ENCODE results near the gene TTN. TPM values are rescaled to one million over a fixed set of nuclear protein-coding genes. Genes with fewer than 3 reads are reported as not detected.

TTN gene
- polyA plus RNA-seq, 3 donors, result under 0.01 to 0.12 (median 0.08) TPM

DNA sequence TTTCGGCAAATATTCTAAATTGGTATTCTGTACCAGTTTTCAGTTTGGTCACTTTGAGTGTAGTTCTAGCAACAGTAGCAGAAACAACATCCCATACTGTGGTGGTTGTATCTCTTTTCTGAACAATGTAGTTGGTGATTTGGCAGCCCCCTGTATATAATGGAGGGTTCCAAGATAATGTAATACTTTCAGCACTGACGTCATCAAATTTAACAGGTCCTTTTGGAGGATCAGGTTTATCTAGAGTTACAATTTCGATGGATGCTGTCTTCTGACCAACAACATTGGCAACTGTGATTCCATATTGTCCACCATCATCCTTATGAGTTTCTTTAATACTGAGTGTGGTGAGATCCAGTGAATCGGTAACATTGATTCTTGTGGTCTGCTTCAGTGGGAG lies 239.0 kb downstream of the TTN start:
- Histone ChIP-seq H3K4me1 (ENCODE audit: control insufficient read depth in 1 of 2, insufficient read depth in 2 of 2, low read length in 2 of 2) (no peaks in the 10 kb centered on the region), H3K4me2 (replicated peaks; ENCODE audit: extremely low read depth, low read length, poor library complexity, severe bottlenecking) (no peak overlapping the region), H3K4me3 (replicated peaks in 1 of 3; ENCODE audit: low read depth in 2 of 3, low read length in 3 of 3) (no peak overlapping the region), H3K79me2 (ENCODE audit: insufficient read depth, low read length) (no peaks in the 10 kb centered on the region), H3K36me3 (replicated peaks in 1 of 2; ENCODE audit: control insufficient read depth in 1 of 2, insufficient read depth in 2 of 2, low read length in 2 of 2) (peaks cover 0 to 35% of the 10 kb centered on the region in 2 donors), H2AFZ (ENCODE audit: insufficient read depth, low read depth, low read length, poor library complexity, severe bottlenecking) (no peak overlapping the region), H3K9ac (ENCODE audit: insufficient read depth, low read length, poor library complexity, severe bottlenecking) (no peak overlapping the region), H3K9me3 (replicated peaks in 1 of 2; ENCODE audit: control insufficient read depth in 1 of 2, insufficient read depth in 1 of 2, low read length in 2 of 2) (peaks cover 14 to 23% of the 10 kb centered on the region in 2 donors), H3K27ac (ENCODE audit: low read depth in 1 of 2, low read length in 2 of 2) (no peak overlapping the region), H3K27me3 (ENCODE audit: control insufficient read depth in 2 of 2, insufficient read depth in 2 of 2, low read length in 2 of 2) (no peaks in the 10 kb centered on the region), H4K20me1 (ENCODE audit: insufficient read depth, low read length) (no peaks in the 10 kb centered on the region)
- no peaks in the 10 kb centered on the region for H3K27me3 Mint-ChIP-seq (ENCODE audit: low read depth in 3 of 3)
- H3K4me3 Mint-ChIP-seq, result no peak overlapping the region
- 100% methylated on average over 1 of the region's 4 CpGs for WGBS (ENCODE audit: insufficient coverage)
- H3K4me1 Mint-ChIP-seq, result no peaks in the 10 kb centered on the region
- TF ChIP-seq, protein P1, sequence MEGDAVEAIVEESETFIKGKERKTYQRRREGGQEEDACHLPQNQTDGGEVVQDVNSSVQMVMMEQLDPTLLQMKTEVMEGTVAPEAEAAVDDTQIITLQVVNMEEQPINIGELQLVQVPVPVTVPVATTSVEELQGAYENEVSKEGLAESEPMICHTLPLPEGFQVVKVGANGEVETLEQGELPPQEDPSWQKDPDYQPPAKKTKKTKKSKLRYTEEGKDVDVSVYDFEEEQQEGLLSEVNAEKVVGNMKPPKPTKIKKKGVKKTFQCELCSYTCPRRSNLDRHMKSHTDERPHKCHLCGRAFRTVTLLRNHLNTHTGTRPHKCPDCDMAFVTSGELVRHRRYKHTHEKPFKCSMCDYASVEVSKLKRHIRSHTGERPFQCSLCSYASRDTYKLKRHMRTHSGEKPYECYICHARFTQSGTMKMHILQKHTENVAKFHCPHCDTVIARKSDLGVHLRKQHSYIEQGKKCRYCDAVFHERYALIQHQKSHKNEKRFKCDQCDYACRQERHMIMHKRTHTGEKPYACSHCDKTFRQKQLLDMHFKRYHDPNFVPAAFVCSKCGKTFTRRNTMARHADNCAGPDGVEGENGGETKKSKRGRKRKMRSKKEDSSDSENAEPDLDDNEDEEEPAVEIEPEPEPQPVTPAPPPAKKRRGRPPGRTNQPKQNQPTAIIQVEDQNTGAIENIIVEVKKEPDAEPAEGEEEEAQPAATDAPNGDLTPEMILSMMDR (IDR thresholded peaks at IDR 0.05), result no peak
- DNase-seq, result no peak
- peaks cover 21 to 45% of the 10 kb centered on the region in 2 donors for H3K36me3 Mint-ChIP-seq
- H3K27ac Mint-ChIP-seq, result no peak overlapping the region
- peaks cover 9 to 30% (median 16%) of the 10 kb centered on the region in 7 donors for H3K9me3 Mint-ChIP-seq
- intact Hi-C loops (cut with micrococcal nuclease), result no loop called here

DNA sequence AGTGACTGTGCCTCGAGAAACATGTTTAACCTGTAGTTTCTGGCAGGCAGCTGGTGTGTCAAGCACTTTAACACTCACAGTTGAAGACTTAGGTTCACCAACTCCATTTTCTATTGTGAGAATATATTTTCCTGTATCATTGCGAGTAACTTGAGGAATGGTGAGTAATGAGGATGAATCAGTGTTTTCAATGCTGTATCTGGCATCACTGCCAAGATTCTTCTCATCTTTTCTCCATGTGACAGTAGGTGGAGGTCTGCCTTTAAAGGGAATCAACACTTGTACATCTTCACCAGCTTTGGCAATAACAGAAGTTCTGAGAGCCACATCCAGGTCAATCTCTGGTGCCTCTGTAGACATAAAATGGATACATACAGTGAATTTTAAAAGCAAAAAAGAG lies 254.2 kb downstream of the TTN start:
- Mint-ChIP-seq H3K36me3 (peaks cover 7 to 16% of the 10 kb centered on the region in 2 donors), H3K4me3 (no peak overlapping the region), H3K27me3 (ENCODE audit: low read depth in 3 of 3) (no peaks in the 10 kb centered on the region), H3K4me1 (peaks cover 8% of the 10 kb centered on the region), H3K27ac (no peak overlapping the region), H3K9me3 (peaks cover 0 to 6% (median under 1%) of the 10 kb centered on the region in 7 donors)
- no peaks in the 10 kb centered on the region for H3K79me2 ChIP-seq (ENCODE audit: insufficient read depth, low read length)
- WGBS (ENCODE audit: insufficient coverage), result no CpG with 5 or more reads among the region's 2 CpGs
- H3K4me2 ChIP-seq (replicated peaks; ENCODE audit: extremely low read depth, low read length, poor library complexity, severe bottlenecking), result no peak overlapping the region
- H3K9me3 ChIP-seq (replicated peaks in 1 of 2; ENCODE audit: control insufficient read depth in 1 of 2, insufficient read depth in 1 of 2, low read length in 2 of 2), result peaks cover 4 to 7% of the 10 kb centered on the region in 2 donors
- no peak overlapping the region for H3K27ac ChIP-seq (ENCODE audit: low read depth in 1 of 2, low read length in 2 of 2)
- no peak for DNase-seq
- intact Hi-C loops (cut with micrococcal nuclease), result no loop called here
- H4K20me1 ChIP-seq (ENCODE audit: insufficient read depth, low read length), result no peaks in the 10 kb centered on the region
- H2AFZ ChIP-seq (ENCODE audit: insufficient read depth, low read depth, low read length, poor library complexity, severe bottlenecking), result no peak overlapping the region
- no peaks in the 10 kb centered on the region for H3K4me1 ChIP-seq (ENCODE audit: control insufficient read depth in 1 of 2, insufficient read depth in 2 of 2, low read length in 2 of 2)
- TF ChIP-seq, protein P1 (IDR thresholded peaks at IDR 0.05), result no peak
- H3K9ac ChIP-seq (ENCODE audit: insufficient read depth, low read length, poor library complexity, severe bottlenecking), result no peak overlapping the region
- H3K36me3 ChIP-seq (replicated peaks in 1 of 2; ENCODE audit: control insufficient read depth in 1 of 2, insufficient read depth in 2 of 2, low read length in 2 of 2), result peaks cover 0 to 5% of the 10 kb centered on the region in 2 donors
- H3K4me3 ChIP-seq (replicated peaks in 1 of 3; ENCODE audit: low read depth in 2 of 3, low read length in 3 of 3), result no peak overlapping the region
- H3K27me3 ChIP-seq (ENCODE audit: control insufficient read depth in 2 of 2, insufficient read depth in 2 of 2, low read length in 2 of 2), result no peaks in the 10 kb centered on the region

All from CD14-positive monocyte (primary cell).